Natural killer cell treated with Interleukin-12 subunit alpha and Interleukin-12 subunit beta and Interleukin-15 and Interleukin-18, amount 100 ng/mL, for 72 hours (primary cell): ENCODE results near the gene MIER2. TPM values are rescaled to one million over a fixed set of nuclear protein-coding genes. Genes with fewer than 3 reads are reported as not detected.

Source experiments
- ATAC-seq, 2 donors: fragments of 150-1000 bp; cut with Tn5 transposase in 1 of 2; sonication (Bioruptor Pico), chemical (Tn5 transposase) in 1 of 2; 2 replicates each; pipeline ENCODE4 v1.10.0; 2021
- DNase-seq: peaks from one replicate; pipeline ENCODE4 v3.0.0; 2022; ENCODE audit warnings: low spot score
- H3K27ac Mint-ChIP-seq, 2 donors: 1 replicate in 1 of 2; 2 replicates in 1 of 2; pipeline ENCODE4 v1.8.0; 2022; ENCODE audit warnings: mixed read lengths in 2 of 2, mild to moderate bottlenecking in 1 of 2, moderate library complexity in 1 of 2
- H3K27me3 Mint-ChIP-seq, 2 donors: 1 replicate in 1 of 2; 2 replicates in 1 of 2; pipeline ENCODE4 v1.8.0; 2022; ENCODE audit warnings: mixed read lengths in 2 of 2
- H3K36me3 Mint-ChIP-seq: one replicate; pipeline ENCODE4 v1.8.0; 2022; ENCODE audit warnings: mixed read lengths
- H3K4me1 Mint-ChIP-seq, 2 donors: 1 replicate in 1 of 2; 2 replicates in 1 of 2; pipeline ENCODE4 v1.8.0; 2022; ENCODE audit warnings: low read depth in 2 of 2, mixed read lengths in 2 of 2, mild to moderate bottlenecking in 1 of 2
- H3K4me3 Mint-ChIP-seq: one replicate; pipeline ENCODE4 v1.8.0; 2022; ENCODE audit warnings: mixed read lengths
- H3K9me3 Mint-ChIP-seq: 2 replicates; pipeline ENCODE4 v1.8.0; 2022; ENCODE audit warnings: mixed read lengths
- total RNA-seq, 2 donors: library from RNA; stranded (reverse); gene quantifications; one replicate each; pipeline ENCODE4 v1.2.3, GENCODE V29; 2022

MIER2 gene
- total RNA-seq, 2 donors from 2014 or later: 26.2 to 39.4 TPM

DNA sequence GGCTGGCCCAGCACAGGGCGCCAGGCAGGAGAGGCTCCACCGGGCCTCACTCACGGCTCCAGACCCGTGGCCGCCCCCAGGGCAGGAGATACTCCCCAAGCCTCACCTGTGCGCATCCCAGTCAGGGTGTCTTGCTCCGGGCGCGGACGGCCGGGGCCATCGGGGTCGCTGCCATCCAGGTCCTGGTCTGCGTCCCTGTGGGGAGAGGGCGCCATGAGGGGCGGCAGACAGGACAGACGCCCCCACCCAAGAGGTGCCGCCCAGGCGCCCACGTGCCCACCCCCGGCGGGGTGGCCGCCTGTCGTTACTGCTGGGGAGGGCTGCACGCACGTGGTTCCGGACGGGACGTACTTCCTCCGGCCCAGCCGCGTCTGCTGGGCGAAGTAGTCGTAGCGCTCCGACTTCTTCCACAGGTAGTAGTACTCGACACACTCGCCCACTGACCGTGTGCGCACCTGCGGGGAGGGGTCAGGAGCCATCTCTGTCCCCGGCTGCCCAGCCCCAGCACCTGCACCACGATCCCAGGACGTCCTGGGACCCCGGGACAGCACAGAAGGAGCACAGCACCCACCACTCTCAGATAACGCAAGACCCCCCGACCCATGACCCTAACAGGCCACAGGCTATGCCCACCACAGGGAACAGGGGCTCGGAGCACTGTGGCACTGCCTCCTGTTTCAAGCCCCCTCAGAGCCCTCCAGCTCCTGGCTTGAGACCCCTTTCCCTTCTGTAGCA, 36.0 kb downstream of the MIER2 start:
- Mint-ChIP-seq H3K4me3 (no peak overlapping the region), H3K36me3 (no peaks in the 10 kb centered on the region), H3K9me3 (no peaks in the 10 kb centered on the region), H3K27ac (no peak overlapping the region), H3K4me1 (no peaks in the 10 kb centered on the region), H3K27me3 (no peaks in the 10 kb centered on the region)
- DNase-seq (no peak), ATAC-seq (peak in 1 of 2 donors; percentile 7)

DNA sequence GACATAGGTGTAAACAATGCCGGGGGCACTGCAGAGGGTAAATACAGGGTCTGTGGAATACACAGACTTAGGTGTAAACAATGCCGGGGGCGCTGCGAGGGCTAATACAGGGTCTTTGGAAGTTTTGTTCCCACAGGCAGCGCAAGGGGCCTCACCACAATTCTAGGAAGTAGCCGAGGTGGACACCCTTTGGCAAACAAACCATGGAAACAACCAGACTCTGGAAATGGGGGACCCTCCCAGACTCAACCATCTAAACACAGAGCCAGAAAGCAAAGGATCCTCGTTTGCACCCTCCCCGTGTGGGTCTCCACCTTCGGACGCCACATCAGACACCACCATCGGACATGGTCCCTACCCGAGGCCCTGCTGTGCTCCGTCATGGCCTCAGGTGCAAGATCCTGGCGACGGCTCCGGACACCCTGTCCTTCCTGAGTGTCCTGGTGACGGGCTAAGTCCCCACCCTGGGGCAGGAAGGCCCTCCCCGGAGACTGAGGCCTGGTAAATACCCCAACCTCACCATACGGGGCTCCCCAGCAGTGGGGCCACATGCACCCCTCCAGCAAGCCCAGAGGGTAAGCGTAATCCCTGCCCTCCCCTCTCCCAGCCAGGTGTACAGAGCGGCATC, 36.7 kb downstream of the MIER2 start:
- no peaks in the 10 kb centered on the region for H3K27me3 Mint-ChIP-seq
- H3K27ac Mint-ChIP-seq: no peak overlapping the region
- no peaks in the 10 kb centered on the region for H3K36me3 Mint-ChIP-seq
- no peaks in the 10 kb centered on the region for H3K4me1 Mint-ChIP-seq
- ATAC-seq (peak in 1 of 2 donors; percentile 8), DNase-seq (no peak)
- H3K4me3 Mint-ChIP-seq: no peak overlapping the region
- no peaks in the 10 kb centered on the region for H3K9me3 Mint-ChIP-seq

DNA sequence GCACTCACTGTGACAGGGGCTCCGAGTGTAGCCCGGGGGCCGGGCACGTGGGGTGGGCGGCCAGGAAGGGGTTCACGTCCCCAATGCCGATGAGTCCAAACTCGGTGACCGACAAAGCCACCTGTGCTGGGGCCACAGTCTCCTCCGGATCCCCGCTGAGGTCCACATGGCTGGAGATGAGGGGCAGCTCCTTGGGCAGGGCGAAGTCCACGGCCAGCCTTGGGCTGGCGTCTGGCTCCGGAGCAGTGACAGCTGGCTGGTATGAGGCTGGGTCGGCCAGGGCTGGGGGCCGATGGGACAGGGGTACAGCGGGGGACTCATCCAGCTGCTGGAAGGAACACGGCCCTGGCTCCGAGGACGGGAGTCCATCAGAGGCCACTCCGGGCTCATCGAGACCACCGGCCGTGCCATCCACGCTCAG, 37.5 kb downstream of the MIER2 start:
- H3K4me1 Mint-ChIP-seq: no peaks in the 10 kb centered on the region
- DNase-seq: no peak
- H3K36me3 Mint-ChIP-seq: no peaks in the 10 kb centered on the region
- no peak overlapping the region for H3K27ac Mint-ChIP-seq
- ATAC-seq: no peak
- H3K4me3 Mint-ChIP-seq: no peak overlapping the region
- H3K27me3 Mint-ChIP-seq: no peaks in the 10 kb centered on the region
- no peaks in the 10 kb centered on the region for H3K9me3 Mint-ChIP-seq

DNA sequence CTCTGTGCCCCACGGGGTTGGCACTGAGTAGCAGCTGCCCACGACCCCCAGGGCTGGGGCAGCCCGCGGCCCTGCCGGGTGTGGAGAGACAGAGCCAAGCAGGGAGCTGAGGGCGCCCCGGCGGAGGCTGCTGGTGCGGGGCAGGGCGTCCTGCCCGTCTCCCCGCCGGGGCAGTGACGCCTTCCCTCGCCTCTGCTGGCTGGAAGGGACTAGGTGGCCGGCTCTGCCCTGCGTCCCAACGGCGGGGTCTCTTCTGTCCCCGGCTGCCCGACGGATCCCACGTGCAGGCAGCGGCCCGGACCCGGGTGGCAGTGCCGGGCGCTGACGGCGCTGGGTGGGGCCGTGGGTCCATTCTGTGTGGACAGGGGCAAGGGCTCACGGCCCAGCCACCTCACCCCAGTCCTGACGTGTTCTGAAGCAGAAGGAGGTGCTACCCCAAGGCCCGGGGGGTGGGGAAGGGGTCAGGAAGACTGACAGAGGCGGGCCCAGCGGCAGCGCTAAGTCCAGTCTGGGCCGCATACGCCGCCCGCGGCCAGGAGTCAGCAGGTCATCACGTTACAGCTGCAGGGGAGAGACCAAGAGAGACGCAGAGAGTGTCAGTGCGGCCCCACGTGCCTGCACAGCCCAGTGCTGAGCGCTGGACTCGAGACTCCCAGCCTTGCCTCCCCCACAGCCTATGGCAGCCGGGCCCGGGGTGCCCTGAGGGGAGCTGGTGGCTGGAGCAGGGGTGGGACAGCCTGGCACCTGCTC, 38.3 kb downstream of the MIER2 start:
- no peaks in the 10 kb centered on the region for H3K4me1 Mint-ChIP-seq
- ATAC-seq (peak; percentile 20 to 28), DNase-seq (no peak)
- H3K9me3 Mint-ChIP-seq: no peaks in the 10 kb centered on the region
- H3K36me3 Mint-ChIP-seq: no peaks in the 10 kb centered on the region
- H3K4me3 Mint-ChIP-seq: no peak overlapping the region
- H3K27me3 Mint-ChIP-seq: no peaks in the 10 kb centered on the region
- no peak overlapping the region for H3K27ac Mint-ChIP-seq

DNA sequence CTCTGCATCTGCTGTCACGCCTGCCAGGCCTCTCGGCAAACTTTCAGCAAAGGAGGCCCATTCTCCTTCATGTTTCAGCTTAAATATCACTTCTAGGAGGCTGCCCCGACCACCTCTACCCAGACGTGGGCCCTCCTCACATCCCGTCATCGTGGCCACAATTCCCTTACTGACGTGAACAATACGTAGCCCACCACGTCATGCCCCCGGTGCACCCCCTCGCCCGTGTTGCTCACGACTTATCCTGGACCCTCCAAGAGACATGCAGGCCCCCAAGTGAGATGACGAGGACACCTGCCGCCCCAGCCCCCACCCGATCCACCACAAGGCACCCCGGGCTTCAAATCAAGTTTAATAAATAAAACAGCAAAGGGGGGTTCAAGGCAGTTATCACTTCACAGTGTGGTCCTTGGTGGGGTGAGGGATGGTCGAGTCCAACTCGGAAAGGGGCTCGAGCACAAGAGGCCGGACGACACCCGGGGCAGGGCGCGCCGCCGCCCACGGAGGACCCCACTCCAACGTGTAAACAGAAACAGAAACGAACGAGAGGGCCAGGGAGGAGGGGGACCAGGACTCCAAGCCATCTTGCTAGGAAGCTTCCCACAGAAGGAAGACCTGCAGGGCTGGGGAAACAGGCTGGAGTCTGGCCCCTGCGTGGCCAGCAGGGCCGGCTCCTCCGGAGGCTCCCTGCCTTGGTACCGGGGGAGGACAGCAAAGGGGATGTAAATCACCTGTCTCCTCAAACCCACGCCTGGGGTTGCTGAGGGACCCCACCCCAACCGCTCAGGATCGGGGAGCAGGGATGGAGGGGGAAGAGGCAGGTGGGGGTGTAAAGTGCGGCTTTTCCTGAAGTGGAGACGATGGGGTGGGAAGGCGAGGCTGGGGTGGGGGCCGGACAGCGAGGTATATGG, 39.1 kb downstream of the MIER2 start:
- ATAC-seq (no peak), DNase-seq (no peak)
- Mint-ChIP-seq H3K4me1 (no peaks in the 10 kb centered on the region), H3K4me3 (no peak overlapping the region), H3K9me3 (no peaks in the 10 kb centered on the region), H3K27ac (no peak overlapping the region), H3K36me3 (no peaks in the 10 kb centered on the region), H3K27me3 (no peaks in the 10 kb centered on the region)

DNA sequence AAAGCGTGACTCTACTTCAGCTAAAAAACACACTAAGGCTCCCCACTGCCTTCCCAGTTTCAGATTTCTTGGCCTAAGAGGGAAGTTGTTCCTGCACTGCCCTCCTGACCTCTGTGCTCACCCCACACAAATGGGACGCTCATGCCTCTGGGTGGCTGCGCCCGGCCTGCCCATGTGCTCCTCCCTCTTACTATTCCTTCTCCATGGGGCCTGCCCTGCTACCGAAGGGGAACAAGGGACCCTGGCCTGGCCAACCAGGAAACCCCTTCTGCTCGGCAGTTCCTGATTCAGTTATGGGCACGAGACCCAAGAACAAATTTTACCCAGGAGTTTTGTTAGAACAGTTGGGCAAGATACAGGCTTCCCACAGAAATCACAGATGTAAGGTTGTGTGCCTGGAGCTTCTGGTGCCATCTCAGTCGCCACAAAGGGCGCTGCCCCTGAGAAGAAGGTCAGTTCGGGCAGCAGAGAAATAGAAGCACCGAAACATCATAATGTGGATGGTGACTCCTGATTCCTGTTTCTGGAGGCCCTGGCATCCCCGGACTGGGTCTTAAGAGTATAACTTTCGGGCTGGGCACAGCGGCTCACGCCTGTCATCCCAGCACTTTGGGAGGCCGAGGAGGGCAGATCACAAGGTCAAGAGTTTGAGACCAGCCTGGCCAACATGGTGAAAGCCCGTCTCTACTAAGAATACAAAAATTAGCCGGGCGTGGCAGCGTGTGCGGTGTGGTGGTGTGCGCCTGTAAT, 47.9 kb downstream of the MIER2 start:
- no peak overlapping the region for H3K4me3 Mint-ChIP-seq
- H3K27me3 Mint-ChIP-seq: peaks cover 20 to 22% of the 10 kb centered on the region in 2 donors
- ATAC-seq: no peak
- H3K4me1 Mint-ChIP-seq: peaks cover 0 to 3% of the 10 kb centered on the region in 2 donors
- no peak for DNase-seq
- H3K27ac Mint-ChIP-seq: no peak overlapping the region
- H3K36me3 Mint-ChIP-seq: no peaks in the 10 kb centered on the region
- H3K9me3 Mint-ChIP-seq: no peaks in the 10 kb centered on the region

DNA sequence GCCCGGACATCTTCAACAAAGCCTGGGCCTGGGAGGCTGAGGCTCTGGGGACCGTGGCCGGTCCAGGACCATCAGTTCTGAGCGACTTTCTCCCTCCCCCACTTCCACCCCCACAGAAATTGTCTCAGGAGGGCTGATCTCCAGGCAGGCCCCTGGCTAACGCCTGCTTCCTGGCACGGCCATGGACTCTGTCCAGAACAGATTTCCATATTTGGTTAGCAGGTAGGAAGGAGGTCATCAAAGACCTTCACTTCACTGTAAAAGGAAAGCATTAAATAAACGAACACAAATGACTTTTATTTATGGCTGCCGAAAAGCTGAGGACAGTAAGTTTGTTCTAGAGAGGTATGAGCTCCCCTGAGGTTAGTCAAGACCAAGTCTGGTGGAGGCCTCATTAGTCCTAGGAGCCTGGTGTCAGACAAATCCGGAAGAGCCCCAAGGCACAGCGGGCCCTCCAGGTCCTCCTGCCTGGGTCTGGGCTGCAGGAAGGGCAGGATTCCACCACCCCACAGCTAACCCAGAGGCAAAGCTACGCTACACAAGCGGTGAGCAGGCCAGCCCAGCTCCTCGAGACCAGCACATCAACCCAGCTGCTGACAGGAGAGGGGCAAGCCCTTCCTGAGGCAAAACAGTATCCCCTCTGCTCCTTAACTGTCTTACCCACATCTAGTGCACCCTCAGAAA, 48.8 kb downstream of the MIER2 start:
- H3K4me1 Mint-ChIP-seq: peaks cover 0 to 3% of the 10 kb centered on the region in 2 donors
- H3K27me3 Mint-ChIP-seq: peaks cover 20 to 22% of the 10 kb centered on the region in 2 donors
- DNase-seq (no peak), ATAC-seq (no peak)
- H3K27ac Mint-ChIP-seq: no peak overlapping the region
- no peaks in the 10 kb centered on the region for H3K36me3 Mint-ChIP-seq
- no peaks in the 10 kb centered on the region for H3K9me3 Mint-ChIP-seq
- H3K4me3 Mint-ChIP-seq: no peak overlapping the region

DNA sequence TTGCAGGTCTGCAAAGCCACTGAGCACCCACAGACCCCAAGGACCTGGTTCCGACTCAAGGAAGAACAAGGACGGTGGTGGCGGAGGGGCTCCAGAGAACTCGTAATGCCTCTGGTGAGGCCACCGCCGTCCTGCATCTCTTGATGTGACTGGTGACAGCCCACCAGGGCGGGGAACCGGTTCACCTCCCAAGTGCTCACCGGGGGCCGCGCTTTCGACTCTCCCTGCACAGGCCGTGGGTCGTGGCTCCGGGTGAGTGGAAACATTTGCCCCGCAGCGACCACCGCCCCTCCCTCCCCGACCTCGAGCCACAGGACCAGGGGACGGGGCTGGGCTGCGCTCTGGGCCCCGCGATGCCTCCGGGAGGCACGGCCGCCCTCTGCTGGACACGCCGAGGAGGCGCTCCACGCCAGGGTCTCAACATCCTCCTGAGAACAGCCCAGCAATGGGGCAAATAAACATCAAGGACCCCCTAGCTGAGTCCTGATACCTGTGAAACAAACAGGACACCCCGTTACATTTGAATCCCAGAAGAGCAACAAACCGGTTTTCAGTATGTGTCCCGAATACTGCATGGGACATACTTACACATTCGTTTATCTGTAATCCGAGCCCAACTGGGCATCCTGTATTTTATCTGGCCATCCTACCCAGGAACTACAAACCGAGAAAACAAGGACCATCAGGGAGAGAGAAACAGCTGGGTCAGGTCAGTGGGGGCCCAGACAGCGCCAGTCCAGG, 49.5 kb downstream of the MIER2 start:
- H3K4me3 Mint-ChIP-seq: no peak overlapping the region
- H3K9me3 Mint-ChIP-seq: no peaks in the 10 kb centered on the region
- H3K27ac Mint-ChIP-seq: no peak overlapping the region
- peak; percentile 69 for ATAC-seq
- H3K27me3 Mint-ChIP-seq: peaks cover 20 to 22% of the 10 kb centered on the region in 2 donors
- peaks cover 0 to 3% of the 10 kb centered on the region in 2 donors for H3K4me1 Mint-ChIP-seq
- DNase-seq: no peak
- no peaks in the 10 kb centered on the region for H3K36me3 Mint-ChIP-seq

DNA sequence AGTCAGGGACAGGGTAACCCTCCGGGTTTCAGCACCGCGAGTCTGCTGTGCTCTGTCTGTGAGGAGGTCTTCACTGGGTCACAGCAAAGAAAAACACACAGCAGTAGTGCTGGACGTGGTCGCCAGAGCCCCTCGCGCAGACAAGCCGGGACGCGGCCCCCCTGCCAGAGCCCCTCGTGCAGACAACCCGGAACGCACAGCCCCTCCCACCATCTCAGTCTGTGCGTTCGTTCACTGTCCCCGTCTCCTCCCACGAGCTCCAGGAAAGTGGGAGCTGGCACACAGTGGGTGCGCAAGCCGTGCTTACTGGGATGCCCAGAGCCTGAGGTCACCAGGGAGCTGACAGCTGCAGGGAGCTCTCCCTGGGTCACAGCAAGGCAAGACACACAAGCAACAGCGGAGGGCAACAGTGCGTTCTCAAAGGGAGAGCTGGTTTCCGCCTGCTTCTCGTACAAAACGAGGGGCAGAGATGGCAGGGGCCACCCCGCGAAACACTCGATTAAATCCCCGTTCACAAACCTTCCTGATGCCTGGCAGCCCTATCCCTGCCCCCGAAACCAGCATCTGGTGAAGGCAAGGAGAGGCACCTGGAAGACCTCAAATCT, 50.2 kb downstream of the MIER2 start:
- Mint-ChIP-seq H3K36me3 (no peaks in the 10 kb centered on the region), H3K27ac (no peak overlapping the region), H3K27me3 (peaks cover 22% of the 10 kb centered on the region in 2 donors), H3K4me3 (no peak overlapping the region), H3K9me3 (no peaks in the 10 kb centered on the region), H3K4me1 (peaks cover 0 to 3% of the 10 kb centered on the region in 2 donors)
- ATAC-seq: no peak
- no peak for DNase-seq

DNA sequence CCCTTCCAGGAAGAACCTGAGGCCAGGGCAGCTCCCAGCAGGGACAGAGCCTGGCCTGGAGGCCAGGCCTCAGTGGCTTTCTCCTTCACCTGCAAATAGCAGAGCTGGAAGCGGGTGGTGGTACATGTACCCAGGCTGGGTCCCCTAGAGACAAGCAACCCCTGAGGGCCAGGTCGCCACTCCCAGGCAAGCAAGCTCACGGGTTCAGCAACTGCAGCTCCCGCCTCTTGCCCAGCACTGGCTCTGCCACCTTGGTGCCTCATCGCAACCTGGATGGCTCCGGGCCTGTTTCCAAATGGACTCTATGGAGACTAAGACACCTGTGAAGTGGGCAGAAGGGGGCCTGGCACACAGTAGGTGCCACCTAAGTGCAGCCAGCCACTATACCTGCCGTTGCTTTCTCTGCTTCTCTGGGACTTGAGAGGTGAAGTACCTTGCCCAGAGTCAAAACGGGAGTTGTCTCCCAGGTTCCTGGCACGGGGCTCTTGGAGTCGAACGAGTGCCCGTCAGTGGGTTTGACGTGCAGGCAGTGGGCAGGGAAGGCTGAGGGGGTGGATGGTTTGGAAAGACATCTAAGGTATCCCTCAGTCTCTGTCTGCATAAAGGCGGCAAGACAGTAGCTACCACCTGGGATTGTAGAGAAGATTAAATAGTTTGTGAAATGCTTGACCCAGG, 51.0 kb downstream of the MIER2 start:
- ATAC-seq (no peak), DNase-seq (no peak)
- Mint-ChIP-seq H3K36me3 (no peaks in the 10 kb centered on the region), H3K4me1 (peaks cover 0 to 3% of the 10 kb centered on the region in 2 donors), H3K4me3 (no peak overlapping the region), H3K27me3 (peaks cover 22 to 25% of the 10 kb centered on the region in 2 donors), H3K27ac (no peak overlapping the region), H3K9me3 (no peaks in the 10 kb centered on the region)

DNA sequence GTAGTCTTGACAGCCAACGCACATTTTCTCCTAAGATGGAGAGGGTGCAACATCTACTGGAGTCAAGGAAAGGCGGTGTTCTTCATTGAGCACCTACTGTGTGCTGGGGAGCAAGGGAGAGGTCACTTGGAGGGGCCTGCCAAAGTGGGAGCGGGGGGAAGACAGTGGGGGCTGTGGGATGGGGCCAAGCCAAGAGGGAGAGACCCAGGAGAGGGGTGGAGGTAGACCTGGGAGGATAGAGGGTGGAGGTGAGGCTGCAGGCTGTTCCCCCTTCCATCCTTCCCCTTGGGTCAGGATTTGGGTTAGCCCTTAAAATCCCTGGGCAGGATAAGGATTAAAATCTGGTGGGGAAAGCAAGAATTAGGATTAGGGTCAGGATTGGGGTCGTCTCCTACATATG, 51.6 kb downstream of the MIER2 start:
- no peak overlapping the region for H3K4me3 Mint-ChIP-seq
- no peak overlapping the region for H3K27ac Mint-ChIP-seq
- H3K4me1 Mint-ChIP-seq: peaks cover 0 to 3% of the 10 kb centered on the region in 2 donors
- H3K9me3 Mint-ChIP-seq: no peaks in the 10 kb centered on the region
- peaks cover 22 to 25% of the 10 kb centered on the region in 2 donors for H3K27me3 Mint-ChIP-seq
- DNase-seq (no peak), ATAC-seq (no peak)
- H3K36me3 Mint-ChIP-seq: no peaks in the 10 kb centered on the region
